ENCODE results near the gene TAAR8.

DNA sequence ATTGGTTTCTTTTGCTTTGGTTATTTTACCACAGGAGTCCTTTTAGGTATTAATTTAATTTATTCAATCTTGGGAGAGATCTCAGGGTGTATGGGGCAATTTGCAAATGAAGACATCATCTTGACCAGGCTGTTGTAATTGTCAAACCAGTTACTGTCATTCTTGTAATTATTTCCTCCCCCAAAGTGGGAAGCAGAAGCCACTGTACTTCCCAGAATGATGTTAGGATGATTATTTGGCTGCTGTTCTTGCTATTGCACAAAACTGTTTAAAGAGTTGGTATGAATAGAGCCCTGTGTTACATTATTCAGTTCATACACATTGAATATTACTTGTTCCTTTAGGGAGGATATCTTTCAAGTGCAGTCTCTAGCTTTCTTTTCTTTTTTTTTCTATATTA is 19.3 kb downstream of the TAAR8 start:
- TF ChIP-seq, protein P1, sequence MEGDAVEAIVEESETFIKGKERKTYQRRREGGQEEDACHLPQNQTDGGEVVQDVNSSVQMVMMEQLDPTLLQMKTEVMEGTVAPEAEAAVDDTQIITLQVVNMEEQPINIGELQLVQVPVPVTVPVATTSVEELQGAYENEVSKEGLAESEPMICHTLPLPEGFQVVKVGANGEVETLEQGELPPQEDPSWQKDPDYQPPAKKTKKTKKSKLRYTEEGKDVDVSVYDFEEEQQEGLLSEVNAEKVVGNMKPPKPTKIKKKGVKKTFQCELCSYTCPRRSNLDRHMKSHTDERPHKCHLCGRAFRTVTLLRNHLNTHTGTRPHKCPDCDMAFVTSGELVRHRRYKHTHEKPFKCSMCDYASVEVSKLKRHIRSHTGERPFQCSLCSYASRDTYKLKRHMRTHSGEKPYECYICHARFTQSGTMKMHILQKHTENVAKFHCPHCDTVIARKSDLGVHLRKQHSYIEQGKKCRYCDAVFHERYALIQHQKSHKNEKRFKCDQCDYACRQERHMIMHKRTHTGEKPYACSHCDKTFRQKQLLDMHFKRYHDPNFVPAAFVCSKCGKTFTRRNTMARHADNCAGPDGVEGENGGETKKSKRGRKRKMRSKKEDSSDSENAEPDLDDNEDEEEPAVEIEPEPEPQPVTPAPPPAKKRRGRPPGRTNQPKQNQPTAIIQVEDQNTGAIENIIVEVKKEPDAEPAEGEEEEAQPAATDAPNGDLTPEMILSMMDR (IDR thresholded peaks at IDR 0.05), result no peak
- TF ChIP-seq POLR2A (IDR thresholded peaks at IDR 0.05), result no peak

All from right lobe of liver (tissue), 4 donors.